Activated CD4-positive, alpha-beta memory T cell treated with anti-CD3 and anti-CD28 coated beads for 36 hours (primary cell): Measurements from ENCODE around the gene MAPK4. TPM values are rescaled to one million over a fixed set of nuclear protein-coding genes. Genes with fewer than 3 reads are reported as not detected.
"Not testable (repeated sequence)": the region's sequence is repeated elsewhere in the genome, so short reads cannot be mapped to it uniquely, and the experiment has no call there.

Experiments
- CTCF ChIA-PET: fragments of 350-600 bp; sonication (Branson Sonifier 250); formaldehyde crosslinking; loops from one replicate; lab custom pipeline; 2021; ENCODE audit warnings: antibody characterized with exemption, inconsistent platforms; lab: Charles Lee
- POLR2A ChIA-PET: fragments of 350-600 bp; sonication (Branson Sonifier 250); formaldehyde crosslinking; loops from one replicate; lab custom pipeline; 2021; ENCODE audit warnings: antibody characterized with exemption; lab: Charles Lee
- DNase-seq: peaks from one replicate; pipeline ENCODE4 v3.0.0-alpha.2; 2020
- H3K27ac Mint-ChIP-seq: one replicate; pipeline ENCODE4 v1.8.0; 2021; ENCODE audit warnings: mixed read lengths
- H3K27me3 Mint-ChIP-seq: one replicate; pipeline ENCODE4 v1.8.0; 2021; ENCODE audit warnings: mixed read lengths
- H3K36me3 Mint-ChIP-seq: one replicate; pipeline ENCODE4 v1.8.0; 2021; ENCODE audit warnings: mixed read lengths
- H3K4me1 Mint-ChIP-seq: one replicate; pipeline ENCODE4 v1.8.0; 2021; ENCODE audit warnings: low read depth, mixed read lengths
- H3K4me3 Mint-ChIP-seq: one replicate; pipeline ENCODE4 v1.8.0; 2021; ENCODE audit warnings: mild to moderate bottlenecking, mixed read lengths
- H3K9me3 Mint-ChIP-seq: one replicate; pipeline ENCODE4 v1.8.0; 2021; ENCODE audit warnings: mixed read lengths
- intact Hi-C: fragments of 100-400 bp; cut with micrococcal nuclease; formaldehyde crosslinking; loops from one replicate; pipeline ENCODE4 v1.15.1; 2023
- total RNA-seq, 2 experiments: library from RNA; stranded (reverse); gene quantifications; one replicate each; pipeline ENCODE4 v1.2.3, GENCODE V29; 2021

The MAPK4 gene
- total RNA-seq, 2 experiments from 2014 or later = not detected

GRCh38 chr18:50581517-50581916 is 21.6 kb downstream of the MAPK4 start:
- Mint-ChIP-seq H3K9me3 (peaks cover 10% of the 10 kb centered on the region), H3K27me3 (peaks cover 4% of the 10 kb centered on the region), H3K27ac (no peak overlapping the region), H3K36me3 (no peaks in the 10 kb centered on the region), H3K4me1 (no peaks in the 10 kb centered on the region), H3K4me3 (no peak overlapping the region)
- ChIA-PET CTCF (no interaction called here), POLR2A (no interaction called here)
- DNase-seq = no peak
- intact Hi-C loops = no loop called here

- ChIA-PET POLR2A (no interaction called here), CTCF (no interaction called here)
- Mint-ChIP-seq H3K9me3 (peaks cover 10% of the 10 kb centered on the region), H3K36me3 (no peaks in the 10 kb centered on the region), H3K27ac (no peak overlapping the region), H3K4me3 (no peak overlapping the region), H3K4me1 (no peaks in the 10 kb centered on the region), H3K27me3 (peaks cover 4% of the 10 kb centered on the region)
- no peak for DNase-seq
- intact Hi-C loops = no loop called here
Measured at GRCh38 chr18:50582500-50582899, 22.6 kb downstream of the MAPK4 start.

- Mint-ChIP-seq H3K36me3 (no peaks in the 10 kb centered on the region), H3K27me3 (no peaks in the 10 kb centered on the region), H3K27ac (no peak overlapping the region), H3K4me1 (no peaks in the 10 kb centered on the region), H3K4me3 (no peak overlapping the region), H3K9me3 (peaks cover 15% of the 10 kb centered on the region)
- ChIA-PET POLR2A (no interaction called here), CTCF (no interaction called here)
- intact Hi-C loops = no loop called here
- no peak for DNase-seq
Measured at GRCh38 chr18:50586710-50587109, 26.8 kb downstream of the MAPK4 start.

- Mint-ChIP-seq H3K36me3 (no peaks in the 10 kb centered on the region), H3K4me3 (no peak overlapping the region), H3K27ac (no peak overlapping the region), H3K9me3 (peaks cover 8% of the 10 kb centered on the region), H3K4me1 (no peaks in the 10 kb centered on the region), H3K27me3 (no peaks in the 10 kb centered on the region)
- intact Hi-C loops = no loop called here
- ChIA-PET CTCF (no interaction called here), POLR2A (no interaction called here)
- DNase-seq = no peak
Measured at GRCh38 chr18:50590593-50590992, 30.7 kb downstream of the MAPK4 start.

GRCh38 chr18:50594012-50594411 is 34.1 kb downstream of the MAPK4 start:
- H3K27ac Mint-ChIP-seq = no peak overlapping the region
- CTCF ChIA-PET = no interaction called here
- intact Hi-C loops = no loop called here

GRCh38 chr18:50594942-50595341 is 35.1 kb downstream of the MAPK4 start:
- CTCF ChIA-PET = no interaction called here
- no peaks in the 10 kb centered on the region for H3K9me3 Mint-ChIP-seq
- H3K27me3 Mint-ChIP-seq = no peaks in the 10 kb centered on the region

More at GRCh38 chr18:50594012-50594411, 34.1 kb downstream of the MAPK4 start:
- H3K27me3 Mint-ChIP-seq = no peaks in the 10 kb centered on the region
- H3K4me3 Mint-ChIP-seq = no peak overlapping the region
- DNase-seq = no peak
- H3K4me1 Mint-ChIP-seq = no peaks in the 10 kb centered on the region
- no peaks in the 10 kb centered on the region for H3K36me3 Mint-ChIP-seq
- H3K9me3 Mint-ChIP-seq = no peaks in the 10 kb centered on the region
- POLR2A ChIA-PET = no interaction called here

GRCh38 chr18:50602466-50602865 is 42.6 kb downstream of the MAPK4 start:
- no peak overlapping the region for H3K4me3 Mint-ChIP-seq
- ChIA-PET POLR2A (no interaction called here), CTCF (no interaction called here)
- DNase-seq = no peak
- H3K27ac Mint-ChIP-seq = no peak overlapping the region
- H3K27me3 Mint-ChIP-seq = peaks cover 2% of the 10 kb centered on the region
- no peaks in the 10 kb centered on the region for H3K4me1 Mint-ChIP-seq
- no peaks in the 10 kb centered on the region for H3K9me3 Mint-ChIP-seq
- intact Hi-C loops = no loop called here
- no peaks in the 10 kb centered on the region for H3K36me3 Mint-ChIP-seq

More at GRCh38 chr18:50594942-50595341, 35.1 kb downstream of the MAPK4 start:
- Mint-ChIP-seq H3K4me1 (no peaks in the 10 kb centered on the region), H3K27ac (no peak overlapping the region), H3K4me3 (no peak overlapping the region), H3K36me3 (no peaks in the 10 kb centered on the region)
- POLR2A ChIA-PET = no interaction called here
- intact Hi-C loops = no loop called here
- no peak for DNase-seq

- Mint-ChIP-seq H3K27me3 (no peaks in the 10 kb centered on the region), H3K27ac (no peak overlapping the region), H3K4me1 (no peaks in the 10 kb centered on the region), H3K9me3 (peaks cover 3% of the 10 kb centered on the region), H3K4me3 (no peak overlapping the region), H3K36me3 (no peaks in the 10 kb centered on the region)
- CTCF ChIA-PET = no interaction called here
- no peak for DNase-seq
- POLR2A ChIA-PET = no interaction called here
- intact Hi-C loops = no loop called here
Measured at GRCh38 chr18:50606609-50607008, 46.7 kb downstream of the MAPK4 start.

- H3K4me3 Mint-ChIP-seq = no peak overlapping the region
- intact Hi-C loops = no loop called here
- peaks cover 2% of the 10 kb centered on the region for H3K27me3 Mint-ChIP-seq
- H3K27ac Mint-ChIP-seq = no peak overlapping the region
- CTCF ChIA-PET = no interaction called here
- H3K4me1 Mint-ChIP-seq = no peaks in the 10 kb centered on the region
- no peak for DNase-seq
- no peaks in the 10 kb centered on the region for H3K36me3 Mint-ChIP-seq
- POLR2A ChIA-PET = no interaction called here
- peaks cover 3% of the 10 kb centered on the region for H3K9me3 Mint-ChIP-seq
Measured at GRCh38 chr18:50607378-50607926, 47.6 kb downstream of the MAPK4 start.

GRCh38 chr18:50609171-50609570 is 49.3 kb downstream of the MAPK4 start:
- H3K4me3 Mint-ChIP-seq, H3K9me3 Mint-ChIP-seq, CTCF ChIA-PET, H3K4me1 Mint-ChIP-seq, POLR2A ChIA-PET, intact Hi-C loops, H3K27ac Mint-ChIP-seq, DNase-seq, H3K36me3 Mint-ChIP-seq, H3K27me3 Mint-ChIP-seq: not testable (repeated sequence)

- Mint-ChIP-seq H3K4me1 (no peaks in the 10 kb centered on the region), H3K9me3 (peaks cover 3% of the 10 kb centered on the region), H3K36me3 (no peaks in the 10 kb centered on the region), H3K27ac (no peak overlapping the region), H3K27me3 (peaks cover 2% of the 10 kb centered on the region), H3K4me3 (no peak overlapping the region)
- intact Hi-C loops = no loop called here
- POLR2A ChIA-PET = no interaction called here
- CTCF ChIA-PET = no interaction called here
- no peak for DNase-seq
Measured at GRCh38 chr18:50610349-50610748, 50.5 kb downstream of the MAPK4 start.

- Mint-ChIP-seq H3K9me3 (peaks cover 3% of the 10 kb centered on the region), H3K4me1 (no peaks in the 10 kb centered on the region), H3K27ac (no peak overlapping the region), H3K27me3 (peaks cover 2% of the 10 kb centered on the region), H3K4me3 (no peak overlapping the region), H3K36me3 (no peaks in the 10 kb centered on the region)
- POLR2A ChIA-PET = no interaction called here
- DNase-seq = no peak
- CTCF ChIA-PET = interaction anchor here (0.7 kb wide), 1 partner anchor 183 kb away, joined by 3 read pairs; no protein-coding TSS in a partner anchor
- intact Hi-C loops = no loop called here
Measured at GRCh38 chr18:50611529-50611941, 51.6 kb downstream of the MAPK4 start.

- DNase-seq = no peak
- Mint-ChIP-seq H3K27ac (no peak overlapping the region), H3K4me3 (no peak overlapping the region), H3K9me3 (no peaks in the 10 kb centered on the region), H3K4me1 (no peaks in the 10 kb centered on the region), H3K36me3 (no peaks in the 10 kb centered on the region), H3K27me3 (peaks cover 4% of the 10 kb centered on the region)
- ChIA-PET POLR2A (no interaction called here), CTCF (no interaction called here)
- intact Hi-C loops = no loop called here
Measured at GRCh38 chr18:50614838-50615237, 55.0 kb downstream of the MAPK4 start.
